HCT116 (cell line): Measurements from ENCODE around the gene ADNP. TPM values are rescaled to one million over a fixed set of nuclear protein-coding genes. Genes with fewer than 3 reads are reported as not detected.

Experiments
- ATAC-seq: fragments of 200-7000 bp; cut with Tn5 transposase; 2 replicates; pipeline ENCODE4 v1.9.1; 2020; ENCODE audit warnings: mild to moderate bottlenecking, moderate library complexity
- BruUV-seq: library from RNA; stranded (reverse); fragments of 400-500 nt; replicated peaks from 2 replicates; lab custom pipeline; 2021; lab: Mats Ljungman, UMichigan
- CTCF ChIA-PET: fragments of 300-600 bp; sonication (Branson Sonifier 250); formaldehyde crosslinking; loops from one replicate; lab custom pipeline; 2021; ENCODE audit warnings: antibody characterized with exemption; lab: Charles Lee
- POLR2A ChIA-PET: fragments of 300-600, 350-600 bp; sonication (Branson Sonifier 250); formaldehyde crosslinking; loops from one replicate; lab custom pipeline; 2021; ENCODE audit warnings: antibody characterized with exemption; lab: Charles Lee
- RAD21 ChIA-PET, 2 experiments: fragments of 300-600 bp; sonication (Branson Sonifier 250); formaldehyde crosslinking; loops; one replicate each; lab custom pipeline; 2023; ENCODE audit warnings: low total read pairs in 2 of 2; ENCODE audit not compliant: uncharacterized antibody in 2 of 2, unreplicated experiment in 2 of 2, low non-redundant PET in 1 of 2; lab: Charles Lee
- DNase-seq: peaks from one replicate; pipeline ENCODE4 v3.0.0-alpha.2; 2010; ENCODE audit warnings: low read depth, low spot score
- H2AFZ ChIP-seq: fragments of 200-600 bp; shearing (Covaris generic), sonication (generic); 2 replicates; pipeline ENCODE4 v1.6.1; 2017; ENCODE audit warnings: low read depth, mixed run types, mixed read lengths, antibody characterized with exemption, low read length; ENCODE audit not compliant: poor library complexity, severe bottlenecking
- H3K27ac ChIP-seq: 2 replicates; pipeline ENCODE4 v1.5.1; 2012; ENCODE audit warnings: low read depth, low read length
- H3K27me3 ChIP-seq: fragments of 200-600 bp; sonication (generic); 2 replicates; pipeline ENCODE4 v1.6.1; 2016; ENCODE audit warnings: mixed run types, low read length, mixed read lengths; ENCODE audit not compliant: insufficient read depth
- H3K36me3 ChIP-seq, 2 experiments: fragments of 200-500 bp in 1 of 2; fragments of 200-600 bp in 1 of 2; sonication (Bioruptor generic) in 1 of 2; sonication (generic) in 1 of 2; 2 replicates each; pipeline versions ENCODE4 v1.5.1 to v1.6.1; 2014 to 2016; ENCODE audit warnings: low read length in 2 of 2, inconsistent platforms in 1 of 2, mixed read lengths in 1 of 2, mixed run types in 1 of 2; ENCODE audit not compliant: insufficient read depth in 2 of 2, control insufficient read depth in 1 of 2
- H3K4me1 ChIP-seq, 2 experiments: fragments of 200-600 bp in 1 of 2; sonication (generic) in 1 of 2; 2 replicates each; pipeline versions ENCODE4 v1.5.1 to v1.6.1; 2012 to 2017; ENCODE audit warnings: low read length in 2 of 2, inconsistent platforms in 1 of 2, mild to moderate bottlenecking in 1 of 2, mixed read lengths in 1 of 2, mixed run types in 1 of 2, moderate library complexity in 1 of 2; ENCODE audit not compliant: insufficient read depth in 2 of 2, control insufficient read depth in 1 of 2
- H3K4me2 ChIP-seq: fragments of 200-600 bp; sonication (generic); 2 replicates; pipeline ENCODE4 v1.6.1; 2017; ENCODE audit warnings: mixed run types, low read length, mixed read lengths
- H3K4me3 ChIP-seq, 2 experiments: fragments of 200-600 bp in 1 of 2; sonication (generic) in 1 of 2; replicated peaks in 1 of 2; 2 replicates each; pipeline ENCODE4 v1.5.1; 2011 to 2016; ENCODE audit warnings: low read length in 2 of 2, control low read depth in 1 of 2, low read depth in 1 of 2, mild to moderate bottlenecking in 1 of 2, mixed read lengths in 1 of 2, mixed run types in 1 of 2
- H3K79me2 ChIP-seq: fragments of 200-600 bp; sonication (generic); 2 replicates; pipeline ENCODE4 v1.6.1; 2017; ENCODE audit warnings: mild to moderate bottlenecking, mixed run types, low read length, moderate library complexity, mixed read lengths; ENCODE audit not compliant: insufficient read depth
- H3K9ac ChIP-seq: fragments of 200-600 bp; sonication (generic); 2 replicates; pipeline ENCODE4 v1.6.1; 2016; ENCODE audit warnings: low read length, mixed read lengths
- H3K9me2 ChIP-seq: fragments of 200-600 bp; sonication (generic), shearing (Covaris generic); 2 replicates; pipeline ENCODE4 v1.6.1; 2017; ENCODE audit warnings: mixed run types, mild to moderate bottlenecking, moderate library complexity; ENCODE audit not compliant: insufficient read depth
- H3K9me3 ChIP-seq, 2 experiments: fragments of 200-500 bp in 1 of 2; fragments of 200-600 bp in 1 of 2; sonication (Bioruptor generic) in 1 of 2; sonication (generic) in 1 of 2; 2 replicates each; pipeline ENCODE4 v1.6.1; 2014 to 2017; ENCODE audit warnings: low read length in 2 of 2, mixed read lengths in 2 of 2, inconsistent platforms in 1 of 2, low read depth in 1 of 2, mild to moderate bottlenecking in 1 of 2, mixed run types in 1 of 2, moderate library complexity in 1 of 2; ENCODE audit not compliant: control insufficient read depth in 1 of 2, insufficient read depth in 1 of 2
- H4K20me1 ChIP-seq: fragments of 200-600 bp; sonication (generic), shearing (Covaris generic); 2 replicates; pipeline ENCODE4 v1.6.1; 2017; ENCODE audit warnings: mixed run types, mild to moderate bottlenecking, moderate library complexity; ENCODE audit not compliant: insufficient read depth
- EGR1 ChIP-seq: IDR thresholded peaks from 2 replicates; pipeline ENCODE4 v1.6.1; 2012; ENCODE audit warnings: low read depth
- ELF1 ChIP-seq: IDR thresholded peaks from 2 replicates; pipeline ENCODE4 v1.6.1; 2012; ENCODE audit warnings: low read depth, borderline replicate concordance
- EZH2 ChIP-seq: fragments of 200-600 bp; sonication (generic); IDR thresholded peaks from 2 replicates; pipeline ENCODE4 v1.6.1; 2017; ENCODE audit warnings: antibody characterized with exemption, mixed run types
- JUND ChIP-seq: IDR thresholded peaks from 2 replicates; pipeline ENCODE4 v1.6.1; 2012
- POLR2AphosphoS5 ChIP-seq: IDR thresholded peaks from 2 replicates; pipeline ENCODE4 v1.6.1; 2011; ENCODE audit warnings: mild to moderate bottlenecking, low read depth, low read length, moderate library complexity
- SIN3A ChIP-seq: IDR thresholded peaks from 2 replicates; pipeline ENCODE4 v1.6.1; 2012; ENCODE audit warnings: low read depth
- SP1 ChIP-seq: IDR thresholded peaks from 2 replicates; pipeline ENCODE4 v1.6.1; 2012; ENCODE audit warnings: low read depth
- SRF ChIP-seq: IDR thresholded peaks from 2 replicates; pipeline ENCODE4 v1.6.1; 2012; ENCODE audit warnings: low read depth
- TCF7L2 ChIP-seq: IDR thresholded peaks from 2 replicates; pipeline ENCODE4 v1.7.0; 2011; ENCODE audit warnings: borderline replicate concordance, inconsistent platforms; ENCODE audit not compliant: insufficient read depth, insufficient read length; ENCODE audit errors: extremely low read depth
- YY1 ChIP-seq: IDR thresholded peaks from 2 replicates; pipeline ENCODE4 v1.6.1; 2011; ENCODE audit warnings: low read length, low read depth, moderate library complexity, mild to moderate bottlenecking; ENCODE audit not compliant: insufficient replicate concordance; ENCODE audit errors: extremely low read depth
- ZFX ChIP-seq: fragments of 450-650 bp; IDR thresholded peaks from 2 replicates; pipeline ENCODE4 v1.6.1; 2017
- intact Hi-C: fragments of 100-400 bp; cut with micrococcal nuclease; formaldehyde crosslinking; loops from 2 replicates; pipeline ENCODE4 v1.10.0; 2022
- total RNA-seq: library from RNA; stranded (reverse); gene quantifications from one replicate; pipeline ENCODE4 v1.2.1, GENCODE V29; 2021; ENCODE audit not compliant: unreplicated experiment
- TF ChIP-seq, protein P1 (sequence below), 3 experiments: fragments of 200-600 bp in 1 of 3; sonication (generic) in 1 of 3; IDR thresholded peaks in 2 of 3; conservative IDR thresholded peaks in 1 of 3; 2 replicates each; pipeline ENCODE4 v1.5.1; 2012 to 2017; ENCODE audit warnings: low read depth in 2 of 3, low read length in 2 of 3, antibody characterized with exemption in 1 of 3, borderline replicate concordance in 1 of 3, control low read depth in 1 of 3, mild to moderate bottlenecking in 1 of 3, mixed read lengths in 1 of 3, mixed run types in 1 of 3, moderate library complexity in 1 of 3; ENCODE audit not compliant: insufficient read depth in 1 of 3
- TF ChIP-seq, protein P2 (sequence below): IDR thresholded peaks from 2 replicates; pipeline ENCODE4 v1.6.1; 2012
- TF ChIP-seq, protein P3 (sequence below): IDR thresholded peaks from 2 replicates; pipeline ENCODE4 v1.6.1; 2012; ENCODE audit warnings: low read depth

Gene ADNP
- total RNA-seq, 1 experiment from 2014 or later: 85.9 TPM

GRCh38 chr20:50958615-50959542 is 27.6 kb upstream of the ADNP start, which contains the start of gene MOCS3:
Gene MOCS3, plus strand, starts transcription at chr20:50958818. Its CDS starts 25 bp downstream, at chr20:50958843.
- H3K9me3 ChIP-seq: no peaks in the 10 kb centered on the region
- ATAC-seq (peak; percentile 83), DNase-seq (peak; percentile 90)
- H3K9ac ChIP-seq: peak within 1 kb of the TSS; percentile 96
- H3K4me1 ChIP-seq: peaks cover 14 to 19% of the 10 kb centered on the region in 2 experiments
- H3K4me3 ChIP-seq: peak within 1 kb of the TSS; percentile 60 to 77
- peak within 1 kb of the TSS; percentile 66 for H3K27ac ChIP-seq
- CTCF ChIA-PET: interaction anchor here (1.0 to 1.9 kb wide), 5 partner anchors 23 to 164 kb away, joined by 3 to 7 read pairs (median 5); partner anchors contain the start of gene BCAS4
- POLR2A ChIA-PET: interaction anchor here (0.8 to 2.3 kb wide), 7 partner anchors 8 to 164 kb away, joined by 3 to 9 read pairs (median 4); partner anchors contain the start of genes ADNP and BCAS4
- peaks cover 76% of the 10 kb centered on the region for H3K79me2 ChIP-seq
- H4K20me1 ChIP-seq: peaks cover 19% of the 10 kb centered on the region; the same call in 1 of the 2 replicates
- no peaks in the 10 kb centered on the region for H3K27me3 ChIP-seq
- peak within 1 kb of the TSS; percentile 82 for H3K4me2 ChIP-seq
- intact Hi-C loops: no loop called here
- H3K36me3 ChIP-seq: peaks cover 0 to 14% of the 10 kb centered on the region in 2 experiments; a peak in 3 of 4 replicates
- TSS peak; percentile 76 for BruUV-seq
- TF ChIP-seq TCF7L2: peak; percentile 4
- peak; percentile 91 for TF ChIP-seq YY1
- peak; percentile 64; the same call in 1 of the 2 replicates for TF ChIP-seq SP1
- TF ChIP-seq, protein P1, sequence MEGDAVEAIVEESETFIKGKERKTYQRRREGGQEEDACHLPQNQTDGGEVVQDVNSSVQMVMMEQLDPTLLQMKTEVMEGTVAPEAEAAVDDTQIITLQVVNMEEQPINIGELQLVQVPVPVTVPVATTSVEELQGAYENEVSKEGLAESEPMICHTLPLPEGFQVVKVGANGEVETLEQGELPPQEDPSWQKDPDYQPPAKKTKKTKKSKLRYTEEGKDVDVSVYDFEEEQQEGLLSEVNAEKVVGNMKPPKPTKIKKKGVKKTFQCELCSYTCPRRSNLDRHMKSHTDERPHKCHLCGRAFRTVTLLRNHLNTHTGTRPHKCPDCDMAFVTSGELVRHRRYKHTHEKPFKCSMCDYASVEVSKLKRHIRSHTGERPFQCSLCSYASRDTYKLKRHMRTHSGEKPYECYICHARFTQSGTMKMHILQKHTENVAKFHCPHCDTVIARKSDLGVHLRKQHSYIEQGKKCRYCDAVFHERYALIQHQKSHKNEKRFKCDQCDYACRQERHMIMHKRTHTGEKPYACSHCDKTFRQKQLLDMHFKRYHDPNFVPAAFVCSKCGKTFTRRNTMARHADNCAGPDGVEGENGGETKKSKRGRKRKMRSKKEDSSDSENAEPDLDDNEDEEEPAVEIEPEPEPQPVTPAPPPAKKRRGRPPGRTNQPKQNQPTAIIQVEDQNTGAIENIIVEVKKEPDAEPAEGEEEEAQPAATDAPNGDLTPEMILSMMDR (IDR thresholded peaks at IDR 0.05 in 2 of 3, conservative IDR thresholded peaks at IDR 0.05 in 1 of 3; ENCODE audit: borderline replicate concordance in 1 of 3, insufficient read depth in 1 of 3, low read depth in 2 of 3, low read length in 2 of 3): no peak
- peak; percentile 42; the same call in 1 of the 2 replicates for TF ChIP-seq SIN3A
- TF ChIP-seq EZH2: no peak
- TF ChIP-seq ELF1: peak; percentile 67
- TF ChIP-seq, protein P2, sequence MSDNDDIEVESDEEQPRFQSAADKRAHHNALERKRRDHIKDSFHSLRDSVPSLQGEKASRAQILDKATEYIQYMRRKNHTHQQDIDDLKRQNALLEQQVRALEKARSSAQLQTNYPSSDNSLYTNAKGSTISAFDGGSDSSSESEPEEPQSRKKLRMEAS: peak; percentile 74
- peak; percentile 66 for TF ChIP-seq POLR2AphosphoS5
- TF ChIP-seq JUND: peak; percentile 72
- TF ChIP-seq, protein P3, sequence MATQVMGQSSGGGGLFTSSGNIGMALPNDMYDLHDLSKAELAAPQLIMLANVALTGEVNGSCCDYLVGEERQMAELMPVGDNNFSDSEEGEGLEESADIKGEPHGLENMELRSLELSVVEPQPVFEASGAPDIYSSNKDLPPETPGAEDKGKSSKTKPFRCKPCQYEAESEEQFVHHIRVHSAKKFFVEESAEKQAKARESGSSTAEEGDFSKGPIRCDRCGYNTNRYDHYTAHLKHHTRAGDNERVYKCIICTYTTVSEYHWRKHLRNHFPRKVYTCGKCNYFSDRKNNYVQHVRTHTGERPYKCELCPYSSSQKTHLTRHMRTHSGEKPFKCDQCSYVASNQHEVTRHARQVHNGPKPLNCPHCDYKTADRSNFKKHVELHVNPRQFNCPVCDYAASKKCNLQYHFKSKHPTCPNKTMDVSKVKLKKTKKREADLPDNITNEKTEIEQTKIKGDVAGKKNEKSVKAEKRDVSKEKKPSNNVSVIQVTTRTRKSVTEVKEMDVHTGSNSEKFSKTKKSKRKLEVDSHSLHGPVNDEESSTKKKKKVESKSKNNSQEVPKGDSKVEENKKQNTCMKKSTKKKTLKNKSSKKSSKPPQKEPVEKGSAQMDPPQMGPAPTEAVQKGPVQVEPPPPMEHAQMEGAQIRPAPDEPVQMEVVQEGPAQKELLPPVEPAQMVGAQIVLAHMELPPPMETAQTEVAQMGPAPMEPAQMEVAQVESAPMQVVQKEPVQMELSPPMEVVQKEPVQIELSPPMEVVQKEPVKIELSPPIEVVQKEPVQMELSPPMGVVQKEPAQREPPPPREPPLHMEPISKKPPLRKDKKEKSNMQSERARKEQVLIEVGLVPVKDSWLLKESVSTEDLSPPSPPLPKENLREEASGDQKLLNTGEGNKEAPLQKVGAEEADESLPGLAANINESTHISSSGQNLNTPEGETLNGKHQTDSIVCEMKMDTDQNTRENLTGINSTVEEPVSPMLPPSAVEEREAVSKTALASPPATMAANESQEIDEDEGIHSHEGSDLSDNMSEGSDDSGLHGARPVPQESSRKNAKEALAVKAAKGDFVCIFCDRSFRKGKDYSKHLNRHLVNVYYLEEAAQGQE: no peak
- peak; percentile 62 for TF ChIP-seq EGR1
- TF ChIP-seq ZFX: peak; percentile 62
- TF ChIP-seq SRF: peak; percentile 81
- TF ChIP-seq, all 23 proteins: peak for 11
- Histone ChIP-seq H2AFZ (peak within 1 kb of the TSS; percentile 80), H3K9me2 (no peaks in the 10 kb centered on the region)
- RAD21 ChIA-PET: no interaction called here
